Type B pancreatic cell (in vitro differentiated cells): ENCODE measurements around the gene RINL. TPM values are rescaled to one million over a fixed set of nuclear protein-coding genes. Genes with fewer than 3 reads are reported as not detected.
A peak's percentile ranks its signal among the peaks of the same experiment; 100 is the strongest.

Source experiments
- DNase-seq: peaks from one replicate; pipeline ENCODE4 v3.0.0; 2021; ENCODE audit warnings: mixed read lengths; ENCODE audit not compliant: unreplicated experiment; ENCODE audit errors: extremely low spot score
- H3K27ac Mint-ChIP-seq: 2 replicates; pipeline ENCODE4 v1.8.0; 2021; ENCODE audit warnings: mild to moderate bottlenecking, mixed read lengths
- H3K27me3 Mint-ChIP-seq: 2 replicates; pipeline ENCODE4 v1.8.0; 2021; ENCODE audit warnings: mixed read lengths
- H3K36me3 Mint-ChIP-seq: 2 replicates; pipeline ENCODE4 v1.8.0; 2021; ENCODE audit warnings: mixed read lengths
- H3K4me1 Mint-ChIP-seq: one replicate; pipeline ENCODE4 v1.8.0; 2021; ENCODE audit warnings: mixed read lengths; ENCODE audit not compliant: unreplicated experiment
- H3K4me3 Mint-ChIP-seq: 2 replicates; pipeline ENCODE4 v1.8.0; 2021; ENCODE audit warnings: mild to moderate bottlenecking, mixed read lengths
- H3K9me3 Mint-ChIP-seq: 2 replicates; pipeline ENCODE4 v1.8.0; 2021; ENCODE audit warnings: mixed read lengths
- CTCF ChIP-seq: fragments of 200-600 bp; sonication (generic); conservative IDR thresholded peaks from 2 replicates; pipeline ENCODE4 v1.5.0; 2021; ENCODE audit warnings: antibody characterized with exemption, mild to moderate bottlenecking
- total RNA-seq: library from RNA; stranded (reverse); gene quantifications from 2 replicates; pipeline ENCODE4 v1.2.1, GENCODE V29; 2021; ENCODE audit warnings: low replicate concordance

The RINL gene
- total RNA-seq, 1 donor from 2014 or later, result 3.4 TPM

GRCh38 chr19:38846097-38846496 is 32.0 kb downstream of the RINL start:
- peaks cover 11% of the 10 kb centered on the region for H3K4me1 Mint-ChIP-seq
- H3K36me3 Mint-ChIP-seq, result peaks cover 56% of the 10 kb centered on the region

GRCh38 chr19:38845374-38846024 is 32.6 kb downstream of the RINL start:
- TF ChIP-seq CTCF, result no peak
- peak overlapping the region; percentile 34 for H3K27ac Mint-ChIP-seq
- no peaks in the 10 kb centered on the region for H3K9me3 Mint-ChIP-seq
- no peak for DNase-seq
- H3K36me3 Mint-ChIP-seq, result peaks cover 61% of the 10 kb centered on the region
- peaks cover 11% of the 10 kb centered on the region for H3K4me1 Mint-ChIP-seq
- no peaks in the 10 kb centered on the region for H3K27me3 Mint-ChIP-seq
- peak overlapping the region; percentile 22 for H3K4me3 Mint-ChIP-seq

More at GRCh38 chr19:38846097-38846496, 32.0 kb downstream of the RINL start:
- Mint-ChIP-seq H3K27ac (peak overlapping the region; percentile 58), H3K9me3 (no peaks in the 10 kb centered on the region), H3K4me3 (peak overlapping the region; percentile 22), H3K27me3 (no peaks in the 10 kb centered on the region)
- no peak for TF ChIP-seq CTCF
- no peak for DNase-seq

- no peaks in the 10 kb centered on the region for H3K9me3 Mint-ChIP-seq
- DNase-seq, result no peak
- TF ChIP-seq CTCF, result no peak
- H3K36me3 Mint-ChIP-seq, result peaks cover 65% of the 10 kb centered on the region
- H3K4me1 Mint-ChIP-seq, result peaks cover 11% of the 10 kb centered on the region
- peak overlapping the region; percentile 55 for H3K27ac Mint-ChIP-seq
- no peak overlapping the region for H3K4me3 Mint-ChIP-seq
- H3K27me3 Mint-ChIP-seq, result no peaks in the 10 kb centered on the region
Observed at GRCh38 chr19:38844093-38844686, 33.9 kb downstream of the RINL start.

- Mint-ChIP-seq H3K4me1 (peaks cover 7% of the 10 kb centered on the region), H3K36me3 (peaks cover 62% of the 10 kb centered on the region), H3K9me3 (no peaks in the 10 kb centered on the region), H3K4me3 (no peak overlapping the region), H3K27ac (peak overlapping the region; percentile 68), H3K27me3 (no peaks in the 10 kb centered on the region)
- DNase-seq, result no peak
- TF ChIP-seq CTCF, result no peak
Observed at GRCh38 chr19:38843175-38843758, 34.8 kb downstream of the RINL start.

GRCh38 chr19:38842439-38843174 is 35.5 kb downstream of the RINL start:
- Mint-ChIP-seq H3K9me3 (no peaks in the 10 kb centered on the region), H3K27ac (peak overlapping the region; percentile 68), H3K4me3 (peak overlapping the region; percentile 33), H3K36me3 (peaks cover 62% of the 10 kb centered on the region), H3K27me3 (no peaks in the 10 kb centered on the region), H3K4me1 (peaks cover 3% of the 10 kb centered on the region)
- no peak for DNase-seq
- TF ChIP-seq CTCF, result no peak
